ENCODE data around the gene HTR2A.
A peak's percentile ranks its signal among the peaks of the same experiment; 100 is the strongest.

The HTR2A gene

GRCh38 chr13:46896341-46897137 lies at the start of gene HTR2A:
Gene HTR2A, minus strand, starts transcription at chr13:46897053. Its CDS starts 1,147 bp downstream, at chr13:46895906.
- DNase-seq: peak in 1 of 2 donors; percentile 40

GRCh38 chr13:46936525-46936924 lies 39.7 kb upstream of the HTR2A start:
- no peak for DNase-seq

GRCh38 chr13:46934749-46935148 lies 37.9 kb upstream of the HTR2A start:
- DNase-seq: no peak

GRCh38 chr13:46926916-46927590 lies 30.2 kb upstream of the HTR2A start:
- no peak for DNase-seq

GRCh38 chr13:46925486-46925885 lies 28.6 kb upstream of the HTR2A start:
- DNase-seq: no peak

- DNase-seq: no peak
These were observed 17.5 kb upstream of the HTR2A start for GRCh38 chr13:46914341-46914740.

- no peak for DNase-seq
These were observed 16.9 kb upstream of the HTR2A start for GRCh38 chr13:46913757-46914156.

GRCh38 chr13:46909042-46909441 lies 12.2 kb upstream of the HTR2A start:
- DNase-seq: no peak

- no peak for DNase-seq
These were observed 11.6 kb upstream of the HTR2A start for GRCh38 chr13:46908501-46908900.

- DNase-seq: no peak
These were observed 9.6 kb upstream of the HTR2A start for GRCh38 chr13:46906405-46906804.

- no peak for DNase-seq
These were observed 8.4 kb upstream of the HTR2A start for GRCh38 chr13:46905249-46905648.

GRCh38 chr13:46903748-46904147 lies 6.9 kb upstream of the HTR2A start:
- no peak for DNase-seq

- no peak for DNase-seq
These were observed 4.9 kb upstream of the HTR2A start for GRCh38 chr13:46901721-46902120.

- DNase-seq: no peak
These were observed 2.9 kb upstream of the HTR2A start for GRCh38 chr13:46899801-46900200.

GRCh38 chr13:46895381-46895780 lies 1.5 kb downstream of the HTR2A start:
- no peak for DNase-seq

GRCh38 chr13:46894568-46894967 lies 2.3 kb downstream of the HTR2A start:
- DNase-seq: no peak

GRCh38 chr13:46893798-46894560 lies 2.9 kb downstream of the HTR2A start:
- peak; percentile 45 to 60 for DNase-seq

GRCh38 chr13:46893221-46893740 lies 3.6 kb downstream of the HTR2A start:
- DNase-seq: no peak

GRCh38 chr13:46885018-46885417 lies 11.8 kb downstream of the HTR2A start:
- DNase-seq: no peak

GRCh38 chr13:46884531-46884930 lies 12.3 kb downstream of the HTR2A start:
- no peak for DNase-seq

- no peak for DNase-seq
These were observed 15.2 kb downstream of the HTR2A start for GRCh38 chr13:46881621-46882020.

GRCh38 chr13:46874006-46874405 lies 22.8 kb downstream of the HTR2A start:
- no peak for DNase-seq

GRCh38 chr13:46871557-46871956 lies 25.3 kb downstream of the HTR2A start:
- no peak for DNase-seq

Measured in bone marrow (tissue), 2 donors.